HG03575 (cell line): ENCODE measurements around the gene MBD3.

Source experiments
- ATAC-seq: cut with Tn5 transposase; IDR thresholded peaks from one replicate; pipeline ENCODE4 v1.9.1; 2021; ENCODE audit not compliant: unreplicated experiment, insufficient number of reproducible peaks, low FRiP score; ENCODE audit errors: extremely low read depth

The MBD3 gene

GRCh38 chr19:1621021-1621420, 28.4 kb upstream of the MBD3 start:
- ATAC-seq = no peak

GRCh38 chr19:1620502-1620901, 27.8 kb upstream of the MBD3 start:
- no peak for ATAC-seq

GRCh38 chr19:1619703-1620102, 27.0 kb upstream of the MBD3 start:
- no peak for ATAC-seq

- ATAC-seq = no peak
These were observed 26.4 kb upstream of the MBD3 start for GRCh38 chr19:1619094-1619439.

- ATAC-seq = no peak
These were observed 25.8 kb upstream of the MBD3 start for GRCh38 chr19:1618157-1619093.

GRCh38 chr19:1616875-1617274, 24.2 kb upstream of the MBD3 start:
- ATAC-seq = no peak

- no peak for ATAC-seq
These were observed 23.7 kb upstream of the MBD3 start for GRCh38 chr19:1616396-1616795.

GRCh38 chr19:1615156-1615765, 22.6 kb upstream of the MBD3 start:
- no peak for ATAC-seq

GRCh38 chr19:1613808-1614570, 21.3 kb upstream of the MBD3 start:
- ATAC-seq = no peak

GRCh38 chr19:1613146-1613545, 20.5 kb upstream of the MBD3 start:
- no peak for ATAC-seq

- no peak for ATAC-seq
These were observed 19.7 kb upstream of the MBD3 start for GRCh38 chr19:1612114-1613086.

GRCh38 chr19:1611353-1611752, 18.7 kb upstream of the MBD3 start:
- ATAC-seq = no peak

GRCh38 chr19:1610579-1610978, 17.9 kb upstream of the MBD3 start:
- ATAC-seq = no peak

GRCh38 chr19:1609680-1610474, 17.2 kb upstream of the MBD3 start:
- no peak for ATAC-seq

GRCh38 chr19:1609103-1609396, 16.4 kb upstream of the MBD3 start:
- no peak for ATAC-seq

- ATAC-seq = no peak
These were observed 15.9 kb upstream of the MBD3 start for GRCh38 chr19:1608359-1609102.

- ATAC-seq = no peak
These were observed 13.5 kb upstream of the MBD3 start for GRCh38 chr19:1606138-1606651.
